Duodenal mucosa (tissue), 2 donors: Measurements from ENCODE around the gene ITGAD.
"Not testable (repeated sequence)": the region's sequence is repeated elsewhere in the genome, so short reads cannot be mapped to it uniquely, and the experiment has no call there.

Experiments used
- H3K27ac ChIP-seq: one replicate; pipeline ENCODE4 v1.7.0; 2013; ENCODE audit warnings: low read depth, low read length
- H3K27me3 ChIP-seq, 2 donors: one replicate each; pipeline ENCODE4 v1.7.0; 2013; ENCODE audit warnings: low read length in 2 of 2, control low read depth in 1 of 2; ENCODE audit not compliant: insufficient read depth in 2 of 2, control insufficient read depth in 1 of 2
- H3K36me3 ChIP-seq, 2 donors: one replicate each; pipeline ENCODE4 v1.7.0; 2013; ENCODE audit warnings: low read length in 2 of 2, control low read depth in 1 of 2; ENCODE audit not compliant: insufficient read depth in 2 of 2, control insufficient read depth in 1 of 2
- H3K4me1 ChIP-seq, 2 donors: one replicate each; pipeline ENCODE4 v1.7.0; 2013; ENCODE audit warnings: low read length in 2 of 2, control low read depth in 1 of 2; ENCODE audit not compliant: insufficient read depth in 2 of 2, control insufficient read depth in 1 of 2
- H3K4me3 ChIP-seq, 2 donors: one replicate each; pipeline ENCODE4 v1.7.0; 2013; ENCODE audit warnings: low read length in 2 of 2, low read depth in 1 of 2
- H3K9ac ChIP-seq, 2 donors: one replicate each; pipeline ENCODE4 v1.7.0; 2013; ENCODE audit warnings: low read length in 2 of 2, low read depth in 1 of 2
- H3K9me3 ChIP-seq, 2 donors: one replicate each; pipeline ENCODE4 v1.7.0; 2013; ENCODE audit warnings: low read length in 2 of 2, control low read depth in 1 of 2; ENCODE audit not compliant: control insufficient read depth in 1 of 2

Gene ITGAD

DNA sequence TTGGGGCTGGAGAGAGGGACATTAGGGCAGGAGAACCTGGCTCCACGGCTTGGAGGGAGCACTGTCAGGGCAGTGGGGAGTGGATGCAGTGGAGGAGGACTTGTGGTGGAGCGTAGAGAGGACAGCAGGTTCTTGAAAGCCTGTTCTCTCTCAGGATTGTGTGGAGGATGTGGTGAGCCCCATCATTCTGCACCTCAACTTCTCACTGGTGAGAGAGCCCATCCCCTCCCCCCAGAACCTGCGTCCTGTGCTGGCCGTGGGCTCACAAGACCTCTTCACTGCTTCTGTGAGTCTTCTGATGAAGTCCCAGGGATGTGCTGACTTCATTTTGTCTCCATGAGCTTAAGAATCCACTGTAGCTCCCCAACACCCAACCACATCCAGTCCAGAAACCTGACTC is 21.6 kb downstream of the ITGAD start:
- Histone ChIP-seq H3K4me1 (no peaks in the 10 kb centered on the region), H3K27ac (no peak overlapping the region), H3K9ac (no peak overlapping the region), H3K27me3 (no peaks in the 10 kb centered on the region), H3K36me3 (no peaks in the 10 kb centered on the region), H3K9me3 (no peaks in the 10 kb centered on the region), H3K4me3 (no peak overlapping the region)

DNA sequence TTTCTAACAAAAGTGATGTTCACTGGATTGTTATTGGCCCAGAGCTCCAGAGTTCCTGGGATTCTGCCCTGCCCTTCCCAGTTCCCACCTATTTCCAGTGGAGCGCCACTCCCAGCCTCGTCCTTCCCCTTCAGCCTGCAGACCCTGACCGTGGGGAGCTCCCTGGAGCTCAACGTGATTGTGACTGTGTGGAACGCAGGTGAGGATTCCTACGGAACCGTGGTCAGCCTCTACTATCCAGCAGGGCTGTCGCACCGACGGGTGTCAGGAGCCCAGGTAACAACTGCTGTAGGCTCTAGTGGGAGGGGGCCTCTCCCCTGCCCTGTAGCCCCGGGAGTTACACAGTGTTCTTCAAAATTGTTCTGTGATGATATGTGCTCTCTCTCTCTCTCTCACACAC is 23.2 kb downstream of the ITGAD start:
- Histone ChIP-seq H3K4me1 (no peaks in the 10 kb centered on the region), H3K4me3 (no peak overlapping the region), H3K27ac (no peak overlapping the region), H3K27me3 (no peaks in the 10 kb centered on the region), H3K9me3 (no peaks in the 10 kb centered on the region), H3K9ac (no peak overlapping the region), H3K36me3 (no peaks in the 10 kb centered on the region)

DNA sequence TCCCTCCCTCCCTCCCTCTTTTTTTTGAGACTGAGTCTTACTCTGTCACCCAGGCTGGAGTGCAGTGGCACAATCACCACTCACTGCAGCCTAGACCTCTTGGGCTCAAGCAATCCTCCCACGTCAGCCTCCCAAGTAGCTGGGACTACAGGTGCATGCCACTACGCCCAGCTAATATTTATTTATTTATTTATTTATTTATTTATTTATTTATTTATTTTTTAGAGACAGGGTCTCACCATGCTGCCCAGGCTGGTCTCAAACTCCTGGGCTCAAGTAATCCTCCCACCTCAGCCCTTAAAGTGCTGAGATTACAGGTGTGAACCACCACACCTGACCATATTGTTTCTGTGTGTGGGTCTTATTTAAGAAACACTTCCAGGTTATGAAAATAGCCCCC is 23.9 kb downstream of the ITGAD start:
- H3K4me3 ChIP-seq, H3K9me3 ChIP-seq, H3K9ac ChIP-seq, H3K4me1 ChIP-seq, H3K36me3 ChIP-seq, H3K27me3 ChIP-seq, H3K27ac ChIP-seq: not testable (repeated sequence)

DNA sequence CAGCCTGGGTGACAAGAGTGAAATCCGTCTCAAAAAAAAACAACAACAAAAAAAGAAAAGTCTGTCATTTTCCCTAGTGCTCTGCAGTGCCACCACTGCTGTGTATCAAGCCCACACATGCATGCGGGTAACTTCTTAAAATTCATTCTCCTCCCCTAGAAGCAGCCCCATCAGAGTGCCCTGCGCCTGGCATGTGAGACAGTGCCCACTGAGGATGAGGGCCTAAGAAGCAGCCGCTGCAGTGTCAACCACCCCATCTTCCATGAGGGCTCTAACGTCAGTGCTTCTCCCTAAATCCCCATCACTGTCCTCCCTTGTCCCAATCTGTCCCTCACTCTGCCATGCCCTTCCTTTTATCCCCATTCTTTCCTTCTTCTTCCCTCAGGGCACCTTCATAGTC is 24.8 kb downstream of the ITGAD start:
- Histone ChIP-seq H3K36me3 (no peaks in the 10 kb centered on the region), H3K9ac (no peak overlapping the region), H3K9me3 (no peaks in the 10 kb centered on the region), H3K27me3 (no peaks in the 10 kb centered on the region), H3K4me3 (no peak overlapping the region), H3K27ac (no peak overlapping the region), H3K4me1 (peaks cover 0 to 6% of the 10 kb centered on the region in 2 donors)

DNA sequence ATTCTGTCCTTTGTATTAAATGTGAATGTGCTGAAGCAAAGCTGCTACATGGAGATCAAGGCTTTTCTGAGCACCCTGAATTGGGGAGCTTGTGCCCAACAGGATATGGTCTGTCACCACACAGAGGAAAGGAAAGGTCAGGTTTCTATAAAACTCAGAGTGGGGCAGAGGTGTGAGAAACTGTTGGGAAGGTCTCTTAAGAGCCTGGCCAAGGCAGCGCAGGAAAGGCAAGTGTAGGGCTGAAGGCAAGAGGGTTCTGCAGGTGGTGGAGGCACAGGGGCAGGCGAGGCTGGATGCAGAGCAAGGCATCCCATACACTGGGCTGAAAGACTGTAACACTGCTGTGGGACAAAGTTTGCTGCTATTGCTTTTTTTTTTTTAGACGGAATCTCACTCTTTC is 26.9 kb downstream of the ITGAD start:
- H3K4me1 ChIP-seq: peaks cover 0 to 6% of the 10 kb centered on the region in 2 donors
- H3K27me3 ChIP-seq: no peaks in the 10 kb centered on the region
- H3K27ac ChIP-seq: no peak overlapping the region
- no peaks in the 10 kb centered on the region for H3K36me3 ChIP-seq
- no peaks in the 10 kb centered on the region for H3K9me3 ChIP-seq
- no peak overlapping the region for H3K4me3 ChIP-seq
- no peak overlapping the region for H3K9ac ChIP-seq

DNA sequence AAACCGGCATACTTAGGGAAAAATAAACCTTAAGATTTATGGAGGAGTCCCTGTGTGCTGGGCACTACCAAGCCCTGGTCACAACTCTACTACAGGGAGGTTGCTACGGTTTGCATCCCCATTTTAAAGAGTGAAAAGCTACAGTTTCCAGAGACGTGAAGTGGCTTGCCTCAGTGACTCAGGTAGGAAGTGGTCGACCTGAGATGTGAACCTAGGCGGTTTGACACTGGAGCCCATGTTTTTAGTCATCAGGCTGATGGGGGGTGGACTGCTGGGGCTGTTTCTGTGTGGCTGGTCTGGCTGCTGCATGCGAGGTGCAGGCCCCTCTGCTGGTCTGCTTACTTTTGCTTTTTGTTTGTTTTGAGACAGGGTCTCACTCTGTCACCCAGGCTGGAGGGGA is 28.5 kb downstream of the ITGAD start:
- no peaks in the 10 kb centered on the region for H3K36me3 ChIP-seq
- no peak overlapping the region for H3K9ac ChIP-seq
- H3K9me3 ChIP-seq: no peaks in the 10 kb centered on the region
- peaks cover 0 to 6% of the 10 kb centered on the region in 2 donors for H3K4me1 ChIP-seq
- H3K4me3 ChIP-seq: no peak overlapping the region
- H3K27ac ChIP-seq: no peak overlapping the region
- no peaks in the 10 kb centered on the region for H3K27me3 ChIP-seq

- H3K36me3 ChIP-seq: no peaks in the 10 kb centered on the region
- H3K9me3 ChIP-seq: no peaks in the 10 kb centered on the region
- H3K27ac ChIP-seq: no peak overlapping the region
- H3K9ac ChIP-seq: no peak overlapping the region
- H3K4me1 ChIP-seq: peaks cover 0 to 6% of the 10 kb centered on the region in 2 donors
- no peaks in the 10 kb centered on the region for H3K27me3 ChIP-seq
- H3K4me3 ChIP-seq: no peak overlapping the region
Measured at GRCh38 chr16:31423241-31423640, 30.1 kb downstream of the ITGAD start.

DNA sequence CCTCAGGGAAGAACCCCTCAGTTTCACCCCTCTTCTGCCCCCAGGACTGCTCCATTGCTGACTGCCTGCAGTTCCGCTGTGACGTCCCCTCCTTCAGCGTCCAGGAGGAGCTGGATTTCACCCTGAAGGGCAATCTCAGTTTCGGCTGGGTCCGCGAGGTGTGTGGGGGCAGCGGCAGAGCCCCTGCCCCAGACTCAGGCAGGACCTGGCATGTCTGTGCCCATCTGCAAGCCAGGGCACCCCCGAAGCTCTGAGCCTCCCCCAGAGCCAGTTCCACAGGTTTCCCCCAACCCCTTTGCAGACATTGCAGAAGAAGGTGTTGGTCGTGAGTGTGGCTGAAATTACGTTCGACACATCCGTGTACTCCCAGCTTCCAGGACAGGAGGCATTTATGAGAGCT is 30.7 kb downstream of the ITGAD start:
- H3K4me3 ChIP-seq: no peak overlapping the region
- no peak overlapping the region for H3K9ac ChIP-seq
- H3K9me3 ChIP-seq: no peaks in the 10 kb centered on the region
- no peak overlapping the region for H3K27ac ChIP-seq
- peaks cover under 1 to 6% of the 10 kb centered on the region in 2 donors for H3K4me1 ChIP-seq
- H3K27me3 ChIP-seq: no peaks in the 10 kb centered on the region
- H3K36me3 ChIP-seq: no peaks in the 10 kb centered on the region

DNA sequence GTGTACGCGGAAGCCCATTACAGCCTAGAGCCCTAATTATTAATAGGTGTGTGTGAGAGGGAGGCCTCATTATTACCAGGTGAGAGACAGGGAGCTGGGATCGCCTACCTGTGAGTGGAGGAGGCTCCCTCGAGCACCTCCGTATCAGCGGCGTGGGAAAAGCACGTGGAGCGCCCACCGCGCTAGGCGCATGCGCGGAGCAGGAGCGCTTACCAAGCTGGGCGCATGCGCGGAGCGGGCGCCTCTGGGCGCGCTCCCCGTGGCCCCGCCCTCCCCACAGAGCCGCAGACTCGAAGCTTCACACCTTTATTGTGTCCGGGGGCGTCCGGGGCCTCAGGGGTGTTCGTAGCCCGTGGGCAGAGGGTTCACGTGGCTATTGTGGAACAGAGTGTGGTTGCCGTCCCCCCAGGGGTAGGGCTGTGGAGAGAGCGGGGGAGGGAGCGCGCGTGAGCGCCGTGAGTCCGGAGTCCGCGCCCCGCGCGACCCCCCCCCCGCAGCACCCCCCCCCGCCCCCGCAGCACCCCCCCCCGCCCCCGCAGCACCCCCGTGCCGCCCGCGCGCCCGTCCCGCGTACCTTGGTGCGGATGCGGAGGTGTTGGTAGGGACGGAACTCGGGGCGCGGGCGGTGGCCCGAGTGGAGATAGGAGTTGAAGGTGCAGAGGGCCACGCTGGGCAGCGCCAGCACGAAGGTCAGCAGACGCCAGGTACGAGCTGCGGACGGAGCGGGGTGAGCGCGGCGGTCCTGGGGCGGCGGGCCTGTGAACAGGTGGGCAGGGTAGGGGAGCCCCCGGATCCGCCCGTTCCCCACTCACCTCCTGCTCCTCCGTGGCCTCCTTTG is 34.5 kb downstream of the ITGAD start:
- no peak overlapping the region for H3K27ac ChIP-seq

DNA sequence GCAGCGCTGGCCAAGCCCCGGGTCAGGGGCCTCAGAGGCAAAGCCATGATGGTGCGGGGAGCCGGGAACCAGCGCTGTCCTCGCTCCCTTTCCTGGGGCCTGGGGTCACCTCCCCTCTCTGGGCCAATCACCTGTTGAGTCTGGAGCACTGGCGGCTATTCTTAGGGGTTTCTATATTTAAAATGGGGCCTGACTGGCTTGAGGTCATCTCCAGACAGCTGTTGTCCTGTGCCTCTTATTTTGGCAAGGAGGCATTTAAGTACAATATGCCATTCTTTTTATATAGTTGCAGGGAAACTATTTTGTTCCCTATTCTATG is 35.1 kb downstream of the ITGAD start, which contains the start of gene COX6A2:
TSS of gene COX6A2 (minus strand) at position 82 of the 319 bp plus-strand sequence. CDS start at position 47, 35 bp downstream.
- no peak within 1 kb of the TSS for H3K27ac ChIP-seq
- no peaks in the 10 kb centered on the region for H3K27me3 ChIP-seq
- no peaks in the 10 kb centered on the region for H3K9me3 ChIP-seq
- H3K4me1 ChIP-seq: peaks cover 5 to 6% of the 10 kb centered on the region in 2 donors
- H3K36me3 ChIP-seq: no peaks in the 10 kb centered on the region
- no peak within 1 kb of the TSS for H3K9ac ChIP-seq
- H3K4me3 ChIP-seq: peak within 1 kb of the TSS; percentile 45 to 53

More for the DNA sequence above, 34.5 kb downstream of the ITGAD start:
- no peaks in the 10 kb centered on the region for H3K36me3 ChIP-seq
- H3K9ac ChIP-seq: no peak overlapping the region
- no peaks in the 10 kb centered on the region for H3K9me3 ChIP-seq
- peak overlapping the region; percentile 45 to 53 for H3K4me3 ChIP-seq
- H3K27me3 ChIP-seq: no peaks in the 10 kb centered on the region
- H3K4me1 ChIP-seq: peaks cover 5 to 6% of the 10 kb centered on the region in 2 donors
